Activated CD4-positive, alpha-beta T cell treated with anti-CD3 and anti-CD28 coated beads, Interleukin-2, amount 10 ng/mL, durations not matched to agents 24 days and 14 days (primary cell): Measurements from ENCODE around the gene BUB1B. TPM values are rescaled to one million over a fixed set of nuclear protein-coding genes. Genes with fewer than 3 reads are reported as not detected.

ENCODE experiments used
- DNase-seq: peaks from one replicate; pipeline ENCODE4 v3.0.0; 2022
- H3K27ac Mint-ChIP-seq: one replicate; pipeline ENCODE4 v1.8.0; 2022; ENCODE audit warnings: mild to moderate bottlenecking, mixed read lengths
- H3K27me3 Mint-ChIP-seq: one replicate; pipeline ENCODE4 v1.8.0; 2022; ENCODE audit warnings: mixed read lengths
- H3K36me3 Mint-ChIP-seq: one replicate; pipeline ENCODE4 v1.8.0; 2022; ENCODE audit warnings: low read depth, mild to moderate bottlenecking, mixed read lengths
- H3K4me1 Mint-ChIP-seq: one replicate; pipeline ENCODE4 v1.8.0; 2021; ENCODE audit warnings: mixed read lengths
- H3K4me3 Mint-ChIP-seq: one replicate; pipeline ENCODE4 v1.8.0; 2022; ENCODE audit warnings: mild to moderate bottlenecking, moderate library complexity, mixed read lengths
- H3K9me3 Mint-ChIP-seq: one replicate; pipeline ENCODE4 v1.8.0; 2021; ENCODE audit warnings: mixed read lengths
- intact Hi-C: fragments of 100-400 bp; cut with micrococcal nuclease; formaldehyde crosslinking; loops from one replicate; pipeline ENCODE4 v1.15.1; 2023
- total RNA-seq: library from RNA; stranded (reverse); gene quantifications from 2 replicates; pipeline ENCODE4 v1.2.3, GENCODE V29; 2022

BUB1B gene
- total RNA-seq, 1 donor from 2014 or later: 69.3 TPM

- no peak overlapping the region for H3K4me3 Mint-ChIP-seq
- H3K36me3 Mint-ChIP-seq: peaks cover 5% of the 10 kb centered on the region
- no peaks in the 10 kb centered on the region for H3K4me1 Mint-ChIP-seq
These were observed 71.8 kb downstream of the BUB1B start for GRCh38 chr15:40232625-40233070.

DNA sequence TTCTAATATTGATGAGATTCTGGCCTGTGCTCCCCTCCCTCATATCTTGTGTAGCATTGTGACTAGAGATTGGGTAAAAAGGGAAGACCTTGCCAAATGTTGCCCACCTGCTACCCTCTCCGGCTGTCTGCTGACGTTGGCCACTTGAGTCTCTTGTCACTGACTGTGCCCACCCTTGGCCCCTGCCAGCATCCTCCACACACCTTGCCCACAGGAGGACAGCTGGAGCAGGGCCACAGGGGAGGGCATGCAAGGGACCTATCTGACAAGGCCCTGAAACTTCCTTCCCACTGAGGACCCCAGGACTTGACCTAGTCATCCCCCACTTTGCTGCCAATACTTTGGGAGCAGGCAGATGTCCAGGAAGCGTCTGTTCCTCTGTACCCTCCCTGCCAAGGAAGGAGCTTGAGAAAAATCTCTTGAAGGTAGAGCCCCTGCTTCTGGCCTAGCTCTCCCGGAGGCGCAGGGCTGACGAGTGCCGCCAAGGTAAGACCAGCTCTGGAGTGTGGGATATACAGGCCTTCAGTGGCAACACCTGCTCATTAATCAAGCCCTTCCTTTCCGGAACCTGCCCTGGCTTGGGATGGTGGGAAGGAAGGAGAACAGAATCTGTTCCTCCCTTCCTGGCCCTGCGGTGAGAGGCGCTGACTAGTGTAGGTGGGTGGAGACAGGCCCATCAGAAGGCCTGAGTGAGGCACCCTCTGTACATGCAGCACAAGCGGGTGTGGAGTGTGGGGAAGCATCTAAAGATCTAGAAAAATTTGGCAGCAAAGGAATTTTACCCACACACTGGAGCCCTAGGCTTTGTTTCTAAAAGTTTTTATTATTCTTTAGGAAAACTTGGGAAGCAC lies 73.1 kb downstream of the BUB1B start:
- no peak overlapping the region for H3K27ac Mint-ChIP-seq
- peaks cover 5% of the 10 kb centered on the region for H3K36me3 Mint-ChIP-seq
- H3K9me3 Mint-ChIP-seq: no peaks in the 10 kb centered on the region
- intact Hi-C loops: no loop called here
- DNase-seq: no peak
- peaks cover 3% of the 10 kb centered on the region for H3K4me1 Mint-ChIP-seq
- H3K27me3 Mint-ChIP-seq: peaks cover 10% of the 10 kb centered on the region
- H3K4me3 Mint-ChIP-seq: no peak overlapping the region

More at GRCh38 chr15:40232625-40233070, 71.8 kb downstream of the BUB1B start:
- Mint-ChIP-seq H3K27ac (no peak overlapping the region), H3K27me3 (peaks cover under 1% of the 10 kb centered on the region), H3K9me3 (no peaks in the 10 kb centered on the region)
- intact Hi-C loops: no loop called here
- DNase-seq: no peak

DNA sequence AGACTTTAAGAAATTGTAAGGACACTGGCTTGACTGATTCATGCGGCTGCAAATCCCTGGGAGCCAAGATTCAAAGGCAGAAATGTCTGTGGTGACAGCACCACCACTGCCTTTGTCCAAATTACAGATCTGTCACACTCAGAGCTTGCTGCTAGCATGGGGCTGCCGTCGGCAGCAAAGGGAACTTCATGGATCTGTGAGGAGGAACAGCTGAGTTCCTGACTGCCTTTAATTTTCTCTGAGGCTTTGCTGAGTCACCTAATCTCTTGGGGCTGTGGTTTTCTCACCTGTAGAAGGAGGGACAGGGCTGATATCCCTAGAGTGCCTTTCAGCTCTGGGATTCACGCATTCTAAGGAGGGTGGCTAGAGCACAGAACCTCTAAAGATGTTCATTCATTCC lies 73.9 kb downstream of the BUB1B start:
- no peaks in the 10 kb centered on the region for H3K9me3 Mint-ChIP-seq
- H3K4me3 Mint-ChIP-seq: no peak overlapping the region
- H3K36me3 Mint-ChIP-seq: peaks cover 3% of the 10 kb centered on the region
- H3K27ac Mint-ChIP-seq: no peak overlapping the region
- H3K27me3 Mint-ChIP-seq: peaks cover 16% of the 10 kb centered on the region
- intact Hi-C loops: no loop called here
- DNase-seq: no peak
- peaks cover 7% of the 10 kb centered on the region for H3K4me1 Mint-ChIP-seq

DNA sequence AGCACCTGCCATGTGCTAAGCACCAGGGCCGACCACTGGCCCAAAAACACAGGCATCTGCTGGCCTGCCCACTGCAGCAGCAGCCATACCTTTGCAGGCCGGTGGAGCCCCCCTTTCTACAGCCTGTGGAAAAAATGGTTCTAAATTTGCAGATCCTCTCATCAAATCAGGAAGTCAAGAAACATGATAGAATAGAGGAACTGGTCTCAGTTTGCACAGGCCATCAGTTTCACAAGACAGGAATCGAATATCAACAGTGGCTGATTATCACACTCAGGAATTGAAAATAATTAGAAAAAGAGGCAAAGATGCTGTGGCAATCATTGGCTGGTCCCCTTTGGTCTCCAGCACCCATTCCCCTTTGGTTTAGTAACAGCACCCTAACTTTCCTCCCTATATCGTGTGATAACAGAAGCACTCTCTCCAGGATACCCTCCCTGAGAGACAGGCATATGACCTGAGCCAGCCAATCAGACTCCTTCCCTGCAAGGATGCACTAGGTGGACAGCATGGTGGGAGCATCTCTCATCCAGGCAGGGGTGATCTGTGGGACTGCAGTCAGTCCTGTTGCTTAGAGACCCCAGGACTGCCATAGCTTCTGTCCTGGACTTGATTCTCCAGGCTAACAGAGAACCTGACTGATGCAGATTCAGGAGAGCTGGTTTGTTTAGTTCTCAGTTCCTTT lies 74.5 kb downstream of the BUB1B start:
- Mint-ChIP-seq H3K4me1 (peaks cover 7% of the 10 kb centered on the region), H3K27ac (no peak overlapping the region), H3K36me3 (peaks cover 2% of the 10 kb centered on the region), H3K4me3 (no peak overlapping the region), H3K27me3 (peaks cover 17% of the 10 kb centered on the region), H3K9me3 (no peaks in the 10 kb centered on the region)
- no peak for DNase-seq
- intact Hi-C loops: no loop called here

GRCh38 chr15:40238532-40239403 lies 77.9 kb downstream of the BUB1B start, which contains the start of gene PAK6:
Gene PAK6 (plus strand): TSS chr15:40239063. CDS start chr15:40264786, 25,723 bp downstream.
- intact Hi-C loops: no loop called here
- Mint-ChIP-seq H3K9me3 (no peaks in the 10 kb centered on the region), H3K36me3 (peaks cover 2% of the 10 kb centered on the region), H3K4me1 (peaks cover 7% of the 10 kb centered on the region), H3K27ac (peak within 1 kb of the TSS; percentile 27), H3K4me3 (peak within 1 kb of the TSS; percentile 45), H3K27me3 (peaks cover 17% of the 10 kb centered on the region)
- peak; percentile 76 for DNase-seq

DNA sequence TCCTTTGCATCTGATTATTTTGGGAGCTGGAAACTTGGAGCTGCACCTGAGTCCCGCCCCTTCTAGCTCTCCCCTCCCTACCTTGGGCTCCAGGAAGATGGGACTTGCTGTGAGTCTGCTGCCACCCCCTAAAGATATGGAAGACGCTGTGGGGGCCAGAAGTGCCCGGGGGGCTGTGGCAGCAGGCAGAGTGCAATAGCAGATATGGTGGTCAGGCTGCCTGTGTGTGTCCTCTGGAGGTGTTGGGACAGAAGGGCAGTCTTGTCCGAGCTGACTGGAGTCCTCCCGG lies 78.5 kb downstream of the BUB1B start:
- Mint-ChIP-seq H3K27me3 (peaks cover 17% of the 10 kb centered on the region), H3K36me3 (peaks cover 2% of the 10 kb centered on the region), H3K9me3 (no peaks in the 10 kb centered on the region), H3K4me1 (peaks cover 7% of the 10 kb centered on the region), H3K27ac (no peak overlapping the region), H3K4me3 (peak overlapping the region; percentile 45)
- intact Hi-C loops: no loop called here
- no peak for DNase-seq

GRCh38 chr15:40239693-40240618 lies 79.1 kb downstream of the BUB1B start:
- peaks cover 2% of the 10 kb centered on the region for H3K36me3 Mint-ChIP-seq
- H3K27me3 Mint-ChIP-seq: peaks cover 17% of the 10 kb centered on the region
- no peak overlapping the region for H3K27ac Mint-ChIP-seq
- peak overlapping the region; percentile 45 for H3K4me3 Mint-ChIP-seq
- intact Hi-C loops: no loop called here
- H3K9me3 Mint-ChIP-seq: no peaks in the 10 kb centered on the region
- H3K4me1 Mint-ChIP-seq: peaks cover 7% of the 10 kb centered on the region
- DNase-seq: no peak

DNA sequence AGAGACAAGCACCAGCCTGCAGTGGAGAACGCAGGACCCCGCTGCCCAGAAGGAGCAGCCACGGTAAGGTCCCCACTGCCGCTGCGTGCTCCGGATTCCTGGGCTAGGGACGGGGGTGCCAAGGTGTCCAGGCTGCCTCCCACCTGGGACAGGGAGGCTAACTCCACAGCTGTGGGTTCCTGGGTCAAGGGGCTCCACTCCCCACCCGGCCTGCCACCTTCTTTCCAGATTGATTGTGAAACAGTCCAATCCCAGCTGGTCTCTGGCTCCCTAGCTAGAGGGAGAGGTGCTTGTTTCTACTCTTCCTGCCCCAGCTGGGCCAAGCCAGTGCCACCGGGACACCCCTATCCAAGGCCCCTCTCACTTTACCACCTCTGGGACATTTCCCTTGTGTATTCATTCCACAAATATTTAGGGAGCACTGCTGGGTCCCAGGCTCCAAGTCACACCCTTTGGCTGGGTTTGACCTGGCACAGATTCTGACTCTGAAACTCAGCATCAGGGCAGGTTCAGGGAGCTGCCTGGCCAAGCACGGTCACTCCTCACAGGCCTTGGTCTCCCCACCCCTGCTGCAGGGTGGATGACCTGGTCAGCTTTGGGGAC lies 79.9 kb downstream of the BUB1B start:
- H3K4me3 Mint-ChIP-seq: no peak overlapping the region
- H3K4me1 Mint-ChIP-seq: peaks cover 7% of the 10 kb centered on the region
- peaks cover 17% of the 10 kb centered on the region for H3K27me3 Mint-ChIP-seq

DNA sequence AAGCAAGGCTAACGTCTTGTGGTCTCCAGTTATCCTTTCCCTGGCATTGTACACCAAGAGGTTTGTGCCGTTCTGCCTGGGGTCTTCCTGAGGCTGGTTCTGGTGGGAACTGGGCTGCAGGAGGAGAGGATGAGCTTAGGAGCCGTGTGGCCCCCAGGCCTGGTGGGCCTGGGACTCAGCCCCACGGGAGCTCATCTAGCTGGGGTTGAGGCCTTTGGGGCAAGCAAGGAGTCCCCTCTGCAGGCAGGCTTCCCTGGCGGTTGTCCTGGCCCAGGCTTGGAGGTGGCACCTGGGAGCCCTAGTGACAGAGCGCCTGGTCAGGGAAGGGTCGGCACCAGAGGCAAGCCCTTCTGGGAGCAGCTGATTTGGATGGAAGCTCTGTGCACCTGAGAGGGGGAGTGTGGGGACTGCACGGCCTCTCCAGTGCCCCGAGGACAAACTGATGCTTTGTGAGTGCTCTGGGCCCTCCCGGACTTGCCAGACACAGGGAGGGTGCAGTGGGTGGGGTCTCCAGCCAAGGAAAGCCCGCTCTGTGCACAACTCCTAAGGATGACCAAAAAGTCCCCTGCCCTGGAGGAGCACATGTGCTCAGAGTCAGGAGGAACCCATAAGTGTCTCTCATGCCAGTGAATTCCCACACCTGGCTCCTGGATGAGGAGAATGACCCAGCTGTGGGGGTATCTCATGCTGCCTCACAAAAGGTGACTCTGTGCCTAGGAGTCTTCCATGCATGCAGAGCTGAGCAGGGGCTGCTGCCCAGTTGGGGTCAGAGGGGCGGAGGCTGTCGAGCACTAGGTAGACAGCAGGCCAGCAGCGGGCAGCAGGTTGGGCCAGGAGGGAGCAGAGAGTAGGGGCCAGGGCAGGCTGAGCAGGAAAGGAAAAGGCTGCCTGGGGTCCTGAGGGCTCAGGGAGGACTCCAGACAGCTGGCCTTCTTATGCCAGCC lies 80.7 kb downstream of the BUB1B start:
- DNase-seq: no peak
- Mint-ChIP-seq H3K36me3 (peaks cover 2% of the 10 kb centered on the region), H3K27ac (no peak overlapping the region), H3K4me1 (peaks cover 7% of the 10 kb centered on the region), H3K9me3 (no peaks in the 10 kb centered on the region), H3K4me3 (no peak overlapping the region), H3K27me3 (peaks cover 21% of the 10 kb centered on the region)
- intact Hi-C loops: no loop called here

More for the DNA sequence above, 79.9 kb downstream of the BUB1B start:
- DNase-seq: no peak
- no peak overlapping the region for H3K27ac Mint-ChIP-seq
- peaks cover 2% of the 10 kb centered on the region for H3K36me3 Mint-ChIP-seq
- no peaks in the 10 kb centered on the region for H3K9me3 Mint-ChIP-seq
- intact Hi-C loops: no loop called here

GRCh38 chr15:40242213-40242599 lies 81.3 kb downstream of the BUB1B start:
- intact Hi-C loops: no loop called here
- Mint-ChIP-seq H3K27ac (no peak overlapping the region), H3K27me3 (peaks cover 21% of the 10 kb centered on the region), H3K4me3 (no peak overlapping the region), H3K36me3 (no peaks in the 10 kb centered on the region), H3K4me1 (peaks cover 7% of the 10 kb centered on the region), H3K9me3 (no peaks in the 10 kb centered on the region)
- no peak for DNase-seq

DNA sequence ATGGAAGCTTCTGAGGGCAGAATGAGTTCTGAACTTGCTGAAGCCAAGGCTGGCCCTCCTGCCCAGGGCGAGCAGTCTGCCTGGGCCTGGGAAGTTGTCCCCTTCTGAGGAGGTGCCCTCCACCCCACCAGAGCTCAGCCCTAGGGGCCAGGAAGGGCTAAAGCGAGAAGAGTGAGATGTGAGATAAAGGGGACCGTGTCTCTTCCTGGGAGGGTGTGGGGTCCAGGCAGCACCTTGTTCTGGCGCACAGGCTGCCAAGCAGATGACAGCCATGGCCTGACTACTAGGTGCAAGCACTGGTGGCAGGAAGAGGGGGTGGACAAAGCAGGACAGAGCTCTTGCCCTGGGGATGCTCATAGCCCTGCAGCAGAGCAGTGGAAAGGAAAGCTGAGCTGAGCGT lies 81.7 kb downstream of the BUB1B start:
- Mint-ChIP-seq H3K4me3 (no peak overlapping the region), H3K27ac (no peak overlapping the region), H3K27me3 (peaks cover 21% of the 10 kb centered on the region), H3K9me3 (no peaks in the 10 kb centered on the region), H3K4me1 (peaks cover 7% of the 10 kb centered on the region), H3K36me3 (no peaks in the 10 kb centered on the region)
- DNase-seq: no peak
- intact Hi-C loops: no loop called here
